Psoas muscle (tissue), 8 donors: ENCODE measurements around the gene KCTD17. TPM values are rescaled to one million over a fixed set of nuclear protein-coding genes. Genes with fewer than 3 reads are reported as not detected.
"Not testable (repeated sequence)": the region's sequence is repeated elsewhere in the genome, so short reads cannot be mapped to it uniquely, and the experiment has no call there.

Experiments used
- ATAC-seq, 4 donors: fragments of 200-7000 bp; cut with Tn5 transposase; one replicate each; pipeline ENCODE4 v1.9.1; 2020; ENCODE audit warnings: moderate library complexity in 3 of 4, mild to moderate bottlenecking in 2 of 4
- DNase-seq, 2 donors: peaks; one replicate each; pipeline ENCODE4 v3.0.0-alpha.2; 2020
- H3K27ac ChIP-seq: fragments of 200-600 bp; one replicate; pipeline ENCODE4 v1.8.0; 2022
- H3K27me3 ChIP-seq, 3 donors: fragments of 200-600 bp in 1 of 3; one replicate each; pipeline versions ENCODE4 v1.6.1 to v1.8.0; 2013 to 2022; ENCODE audit warnings: low read length in 2 of 3, mild to moderate bottlenecking in 2 of 3, moderate library complexity in 1 of 3; ENCODE audit not compliant: insufficient read depth in 3 of 3
- H3K36me3 ChIP-seq, 2 donors: fragments of 200-600 bp in 1 of 2; one replicate each; pipeline versions ENCODE4 v1.6.1 to v1.8.0; 2013 to 2022; ENCODE audit warnings: low read depth in 1 of 2, mild to moderate bottlenecking in 1 of 2, moderate library complexity in 1 of 2; ENCODE audit not compliant: insufficient read depth in 1 of 2
- H3K4me1 ChIP-seq: fragments of 200-600 bp; one replicate; pipeline ENCODE4 v1.8.0; 2022
- H3K4me3 ChIP-seq: fragments of 200-600 bp; one replicate; pipeline ENCODE4 v1.8.0; 2022; ENCODE audit warnings: mild to moderate bottlenecking
- H3K9me3 ChIP-seq: fragments of 200-600 bp; one replicate; pipeline ENCODE4 v1.8.0; 2022
- CTCF ChIP-seq: fragments of 200-600 bp; IDR thresholded peaks from one replicate; pipeline ENCODE4 v1.8.0; 2022; ENCODE audit warnings: antibody characterized with exemption
- WGBS, 3 donors: extraction: QIAGEN DNeasy Blood & Tissue Kit; methylation state at CpG; one replicate each; pipeline versions ENCODE4 v1.1.6 to v1.1.7; 2013; 5-methylcytosine and 5-hydroxymethylcytosine counted together
- intact Hi-C, 2 donors: fragments of 100-400 bp; cut with DNase I; formaldehyde crosslinking; loops; one replicate each; pipeline versions ENCODE4 v1.11.0 to v1.14.2; 2022
- polyA plus RNA-seq, 3 donors: library from polyadenylated mRNA; stranded (reverse); fragments of 200-250 nt; gene quantifications; one replicate each; pipeline ENCODE4 v1.2.3, GENCODE V29; 2013
- total RNA-seq, 4 donors: library from RNA; stranded (reverse); fragmentation: NEBNext Ultra II Directional in 2 of 4; extraction: Animal tissue kit (Norgen Biotek cat#: 25700) in 2 of 4; gene quantifications; one replicate each; pipeline versions ENCODE4 v1.2.1 to v1.2.4, GENCODE V29; 2021 to 2023
- donor health status: healthy with polysubstance abuse.
- donor health status: DM: no; HTN: no; CAD: no; lungs with moderate emphysema.
- donor health status: Bipolar disorder and iron deficiency.
- donor health status: healthy.
- donor health status: DM: yes; HTN: yes; CAD: no.
- donor health status: DM: no; HTN: no; CAD: no.
- donor health status: DM: no; HTN: no; CAD: no.
- donor health status: DM: yes; HTN: yes; CAD: no.

KCTD17 gene
- total and polyA plus RNA-seq, 7 donors, result 1.5 to 3.4 (median 1.8) TPM

- no peak for TF ChIP-seq CTCF
- intact Hi-C loops, result no loop called here
- DNase-seq, result no peak
- ATAC-seq, result no peak
- Histone ChIP-seq H3K4me1 (no peaks in the 10 kb centered on the region), H3K4me3 (no peak overlapping the region), H3K36me3 (no peaks in the 10 kb centered on the region), H3K9me3 (no peaks in the 10 kb centered on the region), H3K27ac (no peak overlapping the region), H3K27me3 (peaks cover 0 to 61% (median 8%) of the 10 kb centered on the region in 3 donors)
- WGBS, 3 donors, result 57 to 68% (median 67%) methylated on average over 8 of the region's 8 CpGs
These were observed 18.8 kb downstream of the KCTD17 start for GRCh38 chr22:37070334-37070733.

GRCh38 chr22:37070744-37071143, 19.2 kb downstream of the KCTD17 start:
- 37 to 47% (median 42%) methylated on average over 9 of the region's 9 CpGs for WGBS, 3 donors
- Histone ChIP-seq H3K27me3 (peaks cover 0 to 61% (median 8%) of the 10 kb centered on the region in 3 donors), H3K4me3 (no peak overlapping the region), H3K36me3 (no peaks in the 10 kb centered on the region), H3K9me3 (no peaks in the 10 kb centered on the region), H3K27ac (no peak overlapping the region), H3K4me1 (no peaks in the 10 kb centered on the region)
- DNase-seq (no peak), ATAC-seq (no peak)
- TF ChIP-seq CTCF, result no peak
- intact Hi-C loops, result no loop called here

- H3K4me3 ChIP-seq, H3K36me3 ChIP-seq, ATAC-seq, intact Hi-C loops, H3K9me3 ChIP-seq, DNase-seq, H3K27ac ChIP-seq, H3K4me1 ChIP-seq: not testable (repeated sequence)
- peaks cover 0 to 62% (median 11%) of the 10 kb centered on the region in 3 donors for H3K27me3 ChIP-seq
- 95 to 96% (median 96%) methylated on average over 5 of the region's 5 CpGs for whole genome bisulfite sequencing, 3 donors
These were observed 20.5 kb downstream of the KCTD17 start for GRCh38 chr22:37071850-37072592.

GRCh38 chr22:37072673-37073072, 21.1 kb downstream of the KCTD17 start:
- H3K27me3 ChIP-seq, result peaks cover 0 to 60% (median 11%) of the 10 kb centered on the region in 3 donors
- H3K36me3 ChIP-seq, result no peaks in the 10 kb centered on the region
- H3K27ac ChIP-seq, result no peak overlapping the region
- H3K9me3 ChIP-seq, result no peaks in the 10 kb centered on the region
- DNase-seq, result no peak
- H3K4me3 ChIP-seq, result no peak overlapping the region
- no peaks in the 10 kb centered on the region for H3K4me1 ChIP-seq
- 94 to 96% (median 94%) methylated on average over 8 of the region's 8 CpGs for WGBS, 3 donors
- TF ChIP-seq CTCF, result no peak
- intact Hi-C loops, result no loop called here
- no peak for ATAC-seq

- TF ChIP-seq CTCF, result no peak
- intact Hi-C loops, result no loop called here
- Histone ChIP-seq H3K36me3 (no peaks in the 10 kb centered on the region), H3K27ac (no peak overlapping the region), H3K27me3 (peaks cover 0 to 51% (median 10%) of the 10 kb centered on the region in 3 donors), H3K4me1 (no peaks in the 10 kb centered on the region), H3K9me3 (no peaks in the 10 kb centered on the region), H3K4me3 (no peak overlapping the region)
- 66 to 71% (median 67%) methylated on average over 16 of the region's 16 CpGs for WGBS, 3 donors
- DNase-seq (no peak), ATAC-seq (no peak)
These were observed 23.0 kb downstream of the KCTD17 start for GRCh38 chr22:37074537-37074936.
